ENCODE data around the gene MGAT4C. TPM values are rescaled to one million over a fixed set of nuclear protein-coding genes. Genes with fewer than 3 reads are reported as not detected.
A peak's percentile ranks its signal among the peaks of the same experiment; 100 is the strongest.

MGAT4C gene
- total RNA-seq, 1 experiment from 2014 or later = 1.1 TPM

DNA sequence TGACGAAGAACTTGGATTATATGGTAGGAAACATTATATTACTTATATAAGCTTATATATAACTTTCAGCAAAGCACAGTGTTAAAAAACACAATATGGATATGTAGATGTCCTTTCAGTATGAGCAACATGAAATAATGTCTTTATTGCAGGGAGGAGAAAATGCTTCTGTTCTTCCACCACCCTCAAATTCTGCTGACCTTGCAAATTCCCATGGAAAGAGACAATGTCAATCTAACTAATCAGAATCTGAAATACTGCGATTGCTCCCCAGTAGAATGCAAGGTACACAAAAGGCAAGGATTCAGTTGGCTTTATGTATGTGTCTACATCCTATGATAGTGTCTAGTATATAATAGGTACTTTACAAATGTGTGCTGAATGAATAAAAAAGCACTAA lies 26.4 kb downstream of the MGAT4C start:
- DNase-seq (ENCODE audit: low spot score) = no peak

DNA sequence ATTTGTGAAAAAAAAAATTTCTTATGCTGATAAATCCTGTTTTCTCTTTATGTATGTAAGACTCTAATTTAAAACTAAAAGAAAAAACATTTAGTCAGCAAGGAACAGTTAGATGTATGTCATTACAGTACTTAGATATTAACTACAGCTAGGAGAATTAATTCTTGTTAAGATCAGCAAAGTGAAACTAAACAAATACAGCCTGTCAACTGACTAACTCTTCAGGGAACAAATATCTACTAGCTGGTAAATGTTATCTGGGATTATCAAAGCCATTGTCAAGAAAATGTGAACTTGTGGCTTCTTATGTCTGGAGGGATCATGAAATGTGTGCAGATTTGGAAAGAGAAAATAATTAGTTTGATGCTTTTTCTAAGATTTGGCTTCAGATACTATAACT lies 27.5 kb downstream of the MGAT4C start:
- no peak for DNase-seq (ENCODE audit: low spot score)

DNA sequence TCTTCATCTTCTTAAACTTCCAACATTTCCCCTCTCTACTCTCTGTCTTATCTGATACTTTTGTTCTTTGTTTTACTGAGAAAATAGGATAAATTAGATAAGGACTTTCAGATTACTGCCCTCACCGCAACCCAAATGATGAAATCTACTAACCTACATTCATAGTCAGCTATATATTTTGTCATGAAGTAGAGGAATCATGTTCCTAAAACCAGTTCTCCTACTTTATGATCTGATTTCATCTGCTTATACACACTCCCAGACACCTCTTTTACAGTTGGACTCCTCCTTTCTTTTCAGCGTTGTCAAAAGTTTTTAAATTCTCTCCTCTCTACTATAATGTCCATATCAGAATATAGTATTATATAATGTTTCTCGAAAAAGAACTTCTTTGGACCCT lies 29.7 kb downstream of the MGAT4C start:
- DNase-seq (ENCODE audit: low spot score) = no peak

DNA sequence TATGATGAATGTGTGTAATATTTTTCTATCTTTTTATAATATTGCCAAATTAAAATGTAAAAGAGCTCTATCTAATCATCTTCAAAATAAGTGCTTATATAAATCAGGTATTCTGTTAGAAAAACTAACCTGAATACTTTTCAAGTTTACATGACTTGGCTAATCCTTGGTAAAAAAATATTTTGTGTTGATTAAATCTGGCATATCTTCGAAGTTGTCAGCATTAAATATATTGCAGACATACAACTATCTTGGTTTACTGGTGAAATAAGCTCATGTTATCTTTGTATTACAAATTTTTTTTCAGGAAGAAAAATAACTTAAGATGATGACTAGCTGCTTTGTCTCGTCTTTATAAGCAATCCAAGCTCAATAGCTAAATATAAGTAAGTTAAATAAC lies 39.6 kb downstream of the MGAT4C start:
- DNase-seq (ENCODE audit: low spot score) = no peak

DNA sequence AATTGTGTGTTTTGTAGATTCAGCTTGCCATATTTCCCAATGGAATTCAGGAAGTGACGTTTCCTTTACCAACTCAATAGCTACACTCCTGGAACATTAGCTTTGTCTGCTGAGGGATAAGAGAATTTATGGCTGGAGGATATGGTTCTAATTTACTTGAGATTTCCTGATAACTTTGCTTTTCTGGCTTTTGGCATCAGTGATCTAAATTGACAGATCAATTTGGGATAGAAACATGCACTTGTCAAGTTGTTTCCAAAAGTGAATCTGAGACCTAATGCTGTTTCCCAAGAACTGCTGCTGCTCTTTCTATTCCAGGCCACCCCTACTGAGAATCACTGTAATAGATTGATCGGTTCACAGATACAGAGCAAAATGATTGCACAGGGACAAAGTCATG lies 43.2 kb downstream of the MGAT4C start:
- DNase-seq (ENCODE audit: low spot score) = no peak

DNA sequence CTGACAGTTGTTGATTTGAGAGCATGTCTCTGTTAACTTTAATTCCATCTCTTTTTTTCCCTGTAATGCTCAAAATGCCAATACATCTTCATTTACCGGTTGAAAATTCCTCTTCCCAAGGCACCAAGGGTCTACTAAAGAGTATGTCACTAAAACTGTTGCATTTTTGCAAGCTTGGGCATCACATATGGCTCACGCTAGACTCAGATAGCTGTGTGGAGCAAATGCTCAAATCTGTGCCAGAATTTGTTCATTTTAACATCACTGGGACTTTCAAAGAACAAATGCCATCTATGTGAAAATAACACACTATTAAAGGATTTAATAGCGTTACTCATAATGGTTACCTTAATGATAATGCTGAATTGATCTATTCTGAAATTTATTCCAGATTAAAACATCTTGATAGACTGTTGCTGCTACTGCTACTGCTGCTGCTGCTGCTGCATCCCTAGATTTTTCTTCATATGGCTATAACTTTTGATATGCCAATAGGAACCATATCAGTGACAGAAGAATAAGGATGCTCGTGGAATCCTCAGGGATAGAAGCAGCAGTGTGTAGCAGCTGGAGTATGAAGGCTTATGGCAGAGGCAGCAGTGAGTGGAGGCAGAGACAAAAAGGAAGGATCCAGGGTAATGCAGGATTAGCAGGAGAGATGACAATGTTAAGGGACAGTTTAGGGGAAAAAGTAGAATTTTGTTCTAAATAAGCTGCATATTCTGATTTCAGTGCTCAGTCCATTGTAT lies 57.3 kb downstream of the MGAT4C start:
- no peak for DNase-seq (ENCODE audit: low spot score)

DNA sequence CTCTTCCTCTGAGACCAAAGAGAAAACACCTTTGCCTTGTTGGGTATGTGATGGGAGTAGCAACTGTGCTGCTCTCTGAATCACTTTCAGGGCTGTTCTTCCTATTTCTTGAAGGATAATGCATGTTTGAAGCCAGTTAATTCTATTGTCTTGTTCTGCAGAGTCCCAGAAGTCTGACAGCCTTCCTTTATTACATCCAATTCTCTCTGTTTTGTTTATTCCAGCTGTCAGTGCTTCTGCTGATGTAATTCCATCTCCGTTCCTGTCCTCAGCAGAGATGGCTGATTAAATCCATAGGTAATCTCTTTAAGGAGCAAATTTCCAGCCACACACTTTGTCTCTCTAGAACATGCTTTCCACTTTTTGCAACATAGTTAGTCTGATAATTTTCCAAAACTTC lies 59.7 kb downstream of the MGAT4C start:
- no peak for DNase-seq (ENCODE audit: low spot score)

DNA sequence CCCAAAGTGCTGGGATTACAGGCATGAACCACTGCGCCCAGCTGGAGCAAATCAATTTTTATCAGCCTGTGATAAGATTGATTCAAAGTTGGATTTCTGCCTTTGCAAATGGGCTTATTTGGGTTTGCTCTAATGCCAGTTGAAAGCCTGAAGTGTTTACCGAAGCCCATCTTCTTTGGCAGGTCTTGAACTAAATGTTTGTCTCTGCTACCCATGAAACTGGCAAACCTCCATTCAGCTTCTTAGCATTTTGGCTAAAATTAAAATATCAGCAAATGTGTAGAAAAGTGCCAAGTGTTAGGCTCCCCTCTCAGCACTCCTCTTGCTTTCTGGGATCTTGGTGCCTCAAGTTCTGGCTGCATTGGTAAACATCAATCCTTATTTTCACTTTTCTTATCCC lies 61.5 kb downstream of the MGAT4C start:
- DNase-seq (ENCODE audit: low spot score) = no peak

DNA sequence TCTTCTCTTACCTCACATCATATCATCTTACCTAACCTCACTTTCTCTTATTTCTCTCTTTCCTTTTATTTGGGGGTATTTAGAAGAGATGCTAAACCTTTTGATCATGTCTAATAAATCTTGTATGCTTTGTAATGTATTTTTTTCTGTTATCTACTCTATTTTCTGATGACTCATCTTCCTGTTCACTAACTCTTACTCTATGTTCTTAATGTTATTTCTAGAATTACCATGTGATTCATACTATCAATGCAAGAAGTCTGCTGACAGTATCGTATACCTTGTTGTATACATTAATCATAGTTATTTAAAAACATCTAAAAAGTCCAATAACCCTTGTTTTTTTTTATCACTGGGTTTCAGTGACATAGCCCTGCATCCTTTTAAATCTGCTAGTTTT lies 62.3 kb downstream of the MGAT4C start:
- DNase-seq (ENCODE audit: low spot score) = peak; percentile 11

DNA sequence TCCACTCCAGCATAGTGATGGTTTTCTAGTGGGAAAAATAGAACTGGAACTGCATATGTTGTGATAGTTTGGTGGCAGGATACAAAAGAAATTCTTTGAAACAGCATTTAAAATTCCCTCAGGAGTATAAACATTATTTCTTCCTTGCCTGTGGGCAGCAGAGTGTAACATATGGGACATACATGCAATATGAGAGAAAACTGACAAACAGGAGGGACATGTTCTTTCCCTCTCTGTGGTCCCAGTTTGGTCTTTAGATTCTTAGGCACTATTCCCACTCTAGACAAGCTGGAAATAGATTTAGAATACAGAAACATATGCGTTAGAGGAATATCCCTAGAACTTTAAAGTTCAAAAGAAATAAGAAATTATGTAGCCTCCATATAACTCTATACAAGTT lies 68.0 kb downstream of the MGAT4C start:
- DNase-seq (ENCODE audit: low spot score) = no peak

DNA sequence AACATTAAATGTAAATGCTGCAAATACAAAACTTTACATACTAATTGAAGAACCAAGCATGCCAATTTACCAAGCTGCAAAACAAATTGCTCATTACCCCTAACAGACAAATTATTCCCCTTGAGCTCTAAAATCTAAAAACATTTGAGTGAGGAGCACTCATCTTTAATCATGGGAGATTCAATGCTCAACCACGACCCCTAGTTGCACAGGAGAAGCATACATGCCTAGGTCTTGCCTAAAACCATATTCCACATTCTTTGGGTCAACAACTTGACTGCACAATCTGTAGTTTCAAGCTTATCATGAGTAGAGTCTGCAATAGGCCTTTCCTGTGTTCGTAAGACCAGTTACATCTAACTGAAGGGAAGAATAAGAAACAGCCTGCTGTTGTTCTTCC lies 69.7 kb downstream of the MGAT4C start:
- DNase-seq (ENCODE audit: low spot score) = no peak

DNA sequence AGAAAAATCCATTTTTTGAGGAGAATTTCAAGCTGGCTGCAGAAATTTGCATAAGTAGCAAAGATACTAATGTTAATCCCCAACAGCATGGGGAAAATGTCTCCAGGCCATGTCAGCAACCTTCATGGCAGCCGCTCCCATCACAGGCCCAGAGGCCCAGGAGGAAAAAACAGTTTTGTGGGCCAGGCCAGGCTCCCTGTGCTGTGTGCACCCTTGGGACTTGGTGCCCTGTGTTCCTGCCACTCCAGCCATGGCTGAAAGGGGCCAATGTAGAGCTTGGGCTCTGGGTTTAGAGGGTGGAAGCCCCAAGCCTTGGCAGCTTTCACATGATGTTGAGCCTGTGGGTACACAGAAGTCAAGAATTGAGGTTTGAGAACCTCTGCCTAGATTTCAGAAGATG lies 76.3 kb downstream of the MGAT4C start:
- DNase-seq (ENCODE audit: low spot score) = no peak

DNA sequence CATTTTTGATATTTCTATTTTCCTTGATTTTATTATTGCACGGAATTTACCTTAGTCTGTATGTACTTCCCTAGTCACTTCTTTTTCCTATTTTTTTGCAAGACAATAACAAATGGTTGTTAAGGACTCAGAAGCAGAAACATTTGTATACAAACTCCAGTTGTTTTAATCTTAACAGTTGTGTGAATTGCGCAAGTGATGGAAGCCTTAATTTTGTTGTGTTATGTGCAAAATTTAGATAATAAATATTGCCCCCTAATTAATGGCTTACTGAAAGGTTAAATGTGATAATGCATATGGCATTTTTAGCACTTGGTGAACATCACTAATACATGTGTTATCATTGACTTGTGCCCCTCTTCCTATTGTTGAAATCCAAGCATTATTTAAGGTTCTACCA lies 82.0 kb downstream of the MGAT4C start:
- no peak for DNase-seq (ENCODE audit: low spot score)

DNA sequence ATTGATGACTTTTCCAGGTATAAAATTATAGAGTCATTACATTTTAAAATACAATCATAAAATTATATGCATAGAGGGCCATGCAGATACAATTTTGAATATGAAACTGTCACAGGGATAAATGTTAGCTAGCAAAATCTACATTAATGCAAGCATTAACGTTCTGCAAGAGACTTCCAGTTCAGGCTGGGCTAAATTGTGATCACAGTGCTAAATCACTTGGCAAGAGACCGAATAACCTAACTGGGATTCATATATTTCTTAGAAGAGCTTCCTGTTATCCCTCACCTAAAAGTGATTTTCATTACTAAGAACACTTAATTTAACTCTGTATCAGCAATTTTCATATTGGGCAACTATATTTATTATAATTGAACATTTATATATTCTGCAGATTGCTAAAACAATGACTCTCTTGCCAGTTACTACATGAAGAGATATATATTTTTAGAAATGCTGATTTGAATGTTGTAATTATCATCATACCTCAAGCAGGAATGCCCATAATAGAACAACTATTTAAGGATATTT lies 83.2 kb downstream of the MGAT4C start:
- no peak for DNase-seq (ENCODE audit: low spot score)

DNA sequence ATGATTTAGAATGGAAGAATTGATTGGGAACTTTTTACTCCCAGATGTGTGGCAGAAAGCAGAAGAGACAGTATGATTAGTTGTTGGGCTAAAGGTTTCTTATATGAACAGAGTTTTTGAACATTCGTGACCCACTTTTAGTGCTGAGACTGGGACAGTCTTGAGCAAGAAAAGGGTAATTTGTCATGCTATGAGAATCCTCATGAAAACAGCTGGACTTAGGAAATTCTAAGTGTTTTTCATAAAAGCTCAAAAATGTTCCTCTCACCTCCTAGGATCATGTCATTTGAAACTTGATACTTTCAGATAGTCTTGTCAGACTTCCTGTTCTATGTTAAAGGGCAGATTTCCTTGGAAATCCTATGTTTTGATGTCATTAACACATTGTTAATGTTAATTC lies 86.1 kb downstream of the MGAT4C start:
- DNase-seq (ENCODE audit: low spot score) = no peak

DNA sequence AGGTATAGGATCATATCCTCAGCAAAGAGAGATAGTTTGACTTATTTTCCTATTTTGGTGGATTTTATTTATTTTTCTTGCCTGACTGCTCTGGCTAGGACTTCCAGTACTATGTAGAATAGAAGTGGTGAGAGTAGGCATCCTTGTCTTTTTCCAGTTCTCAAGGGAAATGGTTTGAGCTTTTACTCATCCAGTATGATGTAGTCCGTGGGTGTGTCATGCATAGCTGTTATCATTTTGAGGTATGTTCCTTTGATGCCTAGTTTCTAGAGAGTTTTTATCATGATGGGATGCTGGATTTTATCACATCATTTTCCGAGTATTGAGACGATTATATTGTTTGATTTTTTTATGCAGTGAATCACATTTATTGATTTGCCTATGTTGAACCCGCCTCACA lies 97.2 kb downstream of the MGAT4C start:
- no peak for DNase-seq (ENCODE audit: low spot score)

DNA sequence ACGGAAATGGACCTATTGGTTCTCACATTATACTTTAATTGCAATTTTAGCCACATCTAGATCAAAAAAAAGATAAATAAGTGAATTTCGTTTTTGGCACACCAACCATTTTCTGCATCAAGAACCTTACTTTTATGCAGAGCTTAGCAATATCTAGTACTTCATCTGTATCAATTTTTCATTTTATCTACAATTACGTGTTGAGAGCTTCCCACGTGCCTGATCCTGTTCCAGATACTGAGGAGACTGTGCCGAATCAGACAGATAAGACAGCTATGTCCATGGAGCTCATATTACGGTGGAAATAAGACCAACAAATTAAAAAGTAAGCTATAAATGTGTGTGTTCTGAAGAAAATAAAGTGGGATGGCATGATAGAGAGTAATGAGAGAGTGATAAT lies 101.6 kb downstream of the MGAT4C start:
- DNase-seq (ENCODE audit: low spot score) = no peak

DNA sequence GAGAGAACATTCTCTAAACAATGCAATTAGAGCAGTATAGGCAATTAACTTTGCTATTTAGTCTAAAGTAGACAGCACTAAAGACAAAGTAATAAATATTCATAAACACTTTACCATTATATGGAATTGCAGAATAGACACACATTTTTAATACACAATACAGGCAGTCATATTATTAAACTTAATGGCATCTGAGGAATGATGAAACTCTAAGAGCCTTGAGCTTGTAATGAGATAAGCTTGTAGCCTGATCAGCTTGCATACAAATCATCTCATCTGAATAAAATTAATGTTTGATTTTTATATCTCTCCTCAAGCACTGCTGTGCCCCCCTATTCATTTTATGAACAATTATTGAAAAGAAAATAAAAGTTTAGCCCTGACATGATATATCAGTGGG lies 107.6 kb downstream of the MGAT4C start:
- no peak for DNase-seq (ENCODE audit: low spot score)

DNA sequence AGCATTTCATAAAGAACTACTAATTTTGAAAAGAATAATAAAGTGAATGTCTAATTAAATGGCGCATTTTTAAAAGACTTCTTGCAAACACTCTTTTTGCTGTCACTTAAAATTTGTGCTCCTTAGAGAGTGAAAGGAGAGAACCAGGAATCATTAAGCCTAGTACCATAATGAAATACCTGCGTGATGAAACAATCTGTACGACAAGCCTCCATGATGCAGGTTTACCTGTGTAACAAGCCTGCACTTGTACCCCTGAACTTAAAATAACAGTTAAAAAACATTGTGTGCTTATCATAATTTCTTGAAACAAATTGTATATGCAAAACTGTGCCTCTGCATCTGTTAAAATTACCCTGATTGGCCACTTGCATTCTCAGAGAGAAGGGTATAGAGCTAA lies 108.1 kb downstream of the MGAT4C start:
- no peak for DNase-seq (ENCODE audit: low spot score)

DNA sequence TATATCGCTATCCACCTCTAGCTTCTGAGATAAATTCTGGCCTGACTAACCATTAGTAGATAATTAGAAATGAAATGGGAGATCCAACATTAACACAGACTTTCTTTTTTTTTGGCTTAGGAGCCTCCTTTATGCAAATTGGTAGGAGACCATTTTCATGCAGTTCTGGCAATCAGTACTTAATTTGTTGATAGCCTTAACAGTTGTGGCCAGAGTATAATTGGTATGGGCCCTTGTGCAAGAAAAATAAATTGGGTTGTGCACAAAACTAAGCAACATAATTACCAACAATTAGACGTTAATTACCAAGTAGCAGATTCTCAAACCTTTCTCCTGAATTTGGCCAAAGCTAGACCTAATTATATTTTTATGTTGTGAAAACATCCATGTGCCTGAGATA lies 111.0 kb downstream of the MGAT4C start:
- no peak for DNase-seq (ENCODE audit: low spot score)

DNA sequence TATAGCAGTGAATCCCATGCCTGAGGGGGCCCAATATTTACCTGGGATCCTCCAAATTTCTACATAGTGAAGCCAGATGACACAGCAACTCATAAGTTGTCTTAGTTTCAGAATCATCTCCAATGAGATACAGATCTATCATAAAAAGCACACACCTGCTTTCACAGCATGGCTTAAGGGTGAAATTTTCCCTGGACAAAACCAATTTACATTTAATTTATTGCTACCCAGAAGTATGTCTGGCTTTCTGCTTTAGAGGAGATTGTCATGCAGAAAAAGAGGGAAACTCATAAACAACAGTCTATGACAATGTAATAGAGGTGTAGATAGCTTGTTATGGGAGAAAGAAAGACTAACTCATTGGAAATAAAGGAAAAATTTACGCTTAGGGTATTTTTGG lies 113.0 kb downstream of the MGAT4C start:
- DNase-seq (ENCODE audit: low spot score) = no peak

DNA sequence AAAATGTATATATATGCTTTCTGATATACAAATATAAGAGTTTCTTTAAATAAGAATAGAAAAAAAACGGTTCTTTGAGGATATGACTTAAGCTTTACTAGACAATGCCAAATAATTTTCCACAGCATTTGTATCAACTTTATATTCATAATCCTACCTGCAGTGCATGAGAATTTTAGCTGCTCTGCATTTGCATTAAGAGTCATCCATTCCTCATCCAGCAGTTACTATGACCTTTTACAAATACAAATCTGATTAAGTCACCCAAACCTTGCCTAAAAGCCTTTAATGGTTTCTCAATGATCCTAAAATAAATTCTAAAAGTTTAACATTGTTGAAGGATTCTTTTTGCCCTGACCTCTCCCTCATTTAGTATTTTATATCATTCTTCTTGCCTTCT lies 116.5 kb downstream of the MGAT4C start:
- no peak for DNase-seq (ENCODE audit: low spot score)

DNA sequence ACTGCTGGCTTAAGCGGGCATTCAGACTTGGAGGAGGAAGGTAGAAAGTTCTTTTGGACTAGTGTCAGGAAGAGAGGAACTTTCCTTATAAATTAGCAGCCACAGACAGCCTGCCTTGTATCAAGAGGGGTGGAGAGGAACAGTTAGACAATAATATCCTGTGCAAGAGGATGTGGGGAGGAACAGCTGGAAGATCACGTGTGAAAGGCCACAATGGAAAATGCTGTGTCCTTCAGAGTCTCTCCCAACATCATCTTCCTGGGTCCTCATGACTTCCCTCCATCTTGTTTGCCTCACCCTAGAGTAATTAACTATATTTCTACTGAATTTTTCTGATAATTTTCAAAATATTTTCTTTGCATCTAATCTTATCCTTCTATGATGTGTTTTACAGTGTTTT lies 117.4 kb downstream of the MGAT4C start:
- DNase-seq (ENCODE audit: low spot score) = no peak

DNA sequence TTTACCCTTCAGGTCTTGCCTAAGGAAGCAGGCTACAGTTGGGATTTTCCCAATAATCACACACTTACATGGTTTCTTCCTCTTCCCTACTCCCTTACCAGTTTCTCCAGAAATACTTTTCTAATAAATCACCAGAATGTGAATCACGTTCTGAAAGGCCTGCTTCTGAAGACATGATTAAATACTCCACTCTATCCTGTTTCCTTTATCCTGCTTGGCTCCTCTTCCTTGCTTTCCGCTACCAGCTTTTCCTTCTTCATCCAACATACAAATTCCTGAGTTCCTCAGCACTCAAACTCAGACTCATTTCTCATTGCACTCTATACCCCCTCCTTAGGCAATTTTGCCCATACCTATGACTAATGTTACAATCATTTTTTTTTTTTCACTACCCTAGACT lies 118.3 kb downstream of the MGAT4C start:
- DNase-seq (ENCODE audit: low spot score) = no peak

All from H4 (cell line).